Prostate gland (tissue), 2 donors: ENCODE measurements around the gene FRZB. TPM values are rescaled to one million over a fixed set of nuclear protein-coding genes. Genes with fewer than 3 reads are reported as not detected.

Source experiments
- DNase-seq: peaks from one replicate; pipeline ENCODE4 v3.0.0-alpha.2; 2019; ENCODE audit warnings: low spot score
- H3K27ac ChIP-seq, 2 donors: fragments of 200-600 bp; sonication (generic); 2 replicates each; pipeline ENCODE4 v1.5.1; 2017 to 2019
- H3K27me3 ChIP-seq: fragments of 200-600 bp; sonication (generic); replicated peaks from 2 replicates; pipeline ENCODE4 v1.5.1; 2019; ENCODE audit not compliant: insufficient read depth
- H3K36me3 ChIP-seq, 2 donors: fragments of 200-600 bp; sonication (generic); 1 replicate in 1 of 2; 2 replicates in 1 of 2; pipeline versions ENCODE4 v1.5.1 to v1.8.1; 2017 to 2019
- H3K4me1 ChIP-seq: fragments of 200-600 bp; sonication (generic); replicated peaks from 2 replicates; pipeline ENCODE4 v1.5.1; 2019
- H3K4me3 ChIP-seq, 2 donors: fragments of 200-600 bp; sonication (generic); 2 replicates each; pipeline ENCODE4 v1.5.1; 2017 to 2019
- H3K9me3 ChIP-seq: fragments of 200-600 bp; sonication (generic); 2 replicates; pipeline ENCODE4 v1.5.1; 2017
- POLR2A ChIP-seq: fragments of 450-650 bp; IDR thresholded peaks from one replicate; pipeline ENCODE4 v1.6.1; 2016; ENCODE audit warnings: antibody characterized with exemption, mild to moderate bottlenecking
- POLR2AphosphoS5 ChIP-seq: sonication (generic); formaldehyde crosslinking; IDR thresholded peaks from one replicate; pipeline ENCODE4 v1.6.1; 2017; ENCODE audit warnings: antibody characterized with exemption
- WGBS: methylation state at CpG from one replicate; pipeline ENCODE4 v1.1.5; 2018; 5-methylcytosine and 5-hydroxymethylcytosine counted together
- intact Hi-C: fragments of 100-400 bp; cut with DNase I; formaldehyde crosslinking; loops from one replicate; pipeline ENCODE4 v1.14.2; 2022
- total RNA-seq, 2 donors: library from RNA; depleted of rRNA; stranded (reverse); fragments of >200 nt; gene quantifications; one replicate each; pipeline ENCODE4 v1.1.0, GENCODE V29; 2016
- TF ChIP-seq, protein P1 (sequence below), 4 experiments: fragments of 200-600 bp in 2 of 4; fragments of 450-650 bp in 2 of 4; sonication (generic) in 2 of 4; IDR thresholded peaks; 1 replicate in 3 of 4; 2 replicates in 1 of 4; pipeline ENCODE4 v1.5.1; 2016 to 2019; ENCODE audit warnings: antibody characterized with exemption in 4 of 4, mild to moderate bottlenecking in 2 of 4, moderate library complexity in 2 of 4

The FRZB gene
- total RNA-seq, 2 donors from 2014 or later, result 0.91 to 7.6 TPM

- H3K27me3 ChIP-seq, result no peaks in the 10 kb centered on the region
- no peak overlapping the region for H3K4me3 ChIP-seq
- H3K4me1 ChIP-seq, result no peaks in the 10 kb centered on the region
- intact Hi-C loops, result no loop called here
- no peaks in the 10 kb centered on the region for H3K36me3 ChIP-seq
- 37% methylated on average over 1 of the region's 1 CpG for WGBS
- DNase-seq, result no peak
- no peak for TF ChIP-seq POLR2AphosphoS5
- TF ChIP-seq, protein P1, sequence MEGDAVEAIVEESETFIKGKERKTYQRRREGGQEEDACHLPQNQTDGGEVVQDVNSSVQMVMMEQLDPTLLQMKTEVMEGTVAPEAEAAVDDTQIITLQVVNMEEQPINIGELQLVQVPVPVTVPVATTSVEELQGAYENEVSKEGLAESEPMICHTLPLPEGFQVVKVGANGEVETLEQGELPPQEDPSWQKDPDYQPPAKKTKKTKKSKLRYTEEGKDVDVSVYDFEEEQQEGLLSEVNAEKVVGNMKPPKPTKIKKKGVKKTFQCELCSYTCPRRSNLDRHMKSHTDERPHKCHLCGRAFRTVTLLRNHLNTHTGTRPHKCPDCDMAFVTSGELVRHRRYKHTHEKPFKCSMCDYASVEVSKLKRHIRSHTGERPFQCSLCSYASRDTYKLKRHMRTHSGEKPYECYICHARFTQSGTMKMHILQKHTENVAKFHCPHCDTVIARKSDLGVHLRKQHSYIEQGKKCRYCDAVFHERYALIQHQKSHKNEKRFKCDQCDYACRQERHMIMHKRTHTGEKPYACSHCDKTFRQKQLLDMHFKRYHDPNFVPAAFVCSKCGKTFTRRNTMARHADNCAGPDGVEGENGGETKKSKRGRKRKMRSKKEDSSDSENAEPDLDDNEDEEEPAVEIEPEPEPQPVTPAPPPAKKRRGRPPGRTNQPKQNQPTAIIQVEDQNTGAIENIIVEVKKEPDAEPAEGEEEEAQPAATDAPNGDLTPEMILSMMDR (IDR thresholded peaks at IDR 0.05), result no peak
- TF ChIP-seq POLR2A, result no peak
- no peaks in the 10 kb centered on the region for H3K9me3 ChIP-seq
- H3K27ac ChIP-seq, result no peak overlapping the region
Observed at GRCh38 chr2:182826064-182826463, 40.4 kb downstream of the FRZB start.

GRCh38 chr2:182824767-182825158 lies 41.7 kb downstream of the FRZB start:
- Histone ChIP-seq H3K4me1 (no peaks in the 10 kb centered on the region), H3K9me3 (no peaks in the 10 kb centered on the region), H3K36me3 (no peaks in the 10 kb centered on the region), H3K4me3 (no peak overlapping the region), H3K27ac (no peak overlapping the region), H3K27me3 (no peaks in the 10 kb centered on the region)
- WGBS, result 49% methylated on average over 6 of the region's 6 CpGs
- DNase-seq, result no peak
- TF ChIP-seq, protein P1 (IDR thresholded peaks at IDR 0.05), result no peak
- TF ChIP-seq POLR2A (no peak), POLR2AphosphoS5 (no peak)
- intact Hi-C loops, result no loop called here

DNA sequence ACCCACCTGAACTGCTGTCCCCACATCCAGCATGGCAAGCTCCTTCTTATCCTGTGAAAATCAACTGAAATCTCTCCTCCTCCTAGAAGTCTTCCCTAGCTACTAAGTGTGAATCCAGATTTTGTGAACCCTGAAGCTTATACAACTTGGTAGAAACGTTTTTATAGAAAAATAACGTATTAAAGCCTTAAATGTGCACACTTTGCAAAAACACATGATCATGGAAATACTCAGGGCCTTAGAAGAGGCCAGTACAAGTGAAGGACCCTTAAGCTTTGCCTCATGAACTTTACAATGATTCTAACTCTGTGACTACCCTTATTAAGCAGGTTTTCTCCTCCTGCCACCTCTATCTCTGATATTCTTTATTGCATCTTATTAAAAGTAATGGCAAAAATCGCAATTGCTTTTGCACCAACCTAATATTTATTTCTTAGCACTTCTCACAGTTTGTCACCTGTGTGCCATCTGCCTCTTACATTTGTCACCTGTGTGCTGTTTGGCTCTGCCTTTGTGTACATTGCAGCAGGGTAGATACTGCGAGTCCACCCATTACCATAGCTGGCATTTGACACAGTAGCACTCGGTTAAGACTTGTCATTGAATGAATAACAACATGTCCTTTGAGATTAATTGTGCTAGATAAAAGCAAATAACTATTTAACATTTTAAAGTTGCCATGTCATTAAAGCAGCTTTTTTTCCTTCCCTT lies 42.2 kb downstream of the FRZB start:
- Histone ChIP-seq H3K9me3 (no peaks in the 10 kb centered on the region), H3K4me1 (no peaks in the 10 kb centered on the region), H3K4me3 (no peak overlapping the region), H3K27ac (no peak overlapping the region), H3K27me3 (no peaks in the 10 kb centered on the region), H3K36me3 (no peaks in the 10 kb centered on the region)
- no peak for TF ChIP-seq POLR2A
- TF ChIP-seq, protein P1 (IDR thresholded peaks at IDR 0.05), result no peak
- TF ChIP-seq POLR2AphosphoS5, result no peak
- no peak for DNase-seq
- 59% methylated on average over 5 of the region's 5 CpGs for WGBS
- intact Hi-C loops, result no loop called here

DNA sequence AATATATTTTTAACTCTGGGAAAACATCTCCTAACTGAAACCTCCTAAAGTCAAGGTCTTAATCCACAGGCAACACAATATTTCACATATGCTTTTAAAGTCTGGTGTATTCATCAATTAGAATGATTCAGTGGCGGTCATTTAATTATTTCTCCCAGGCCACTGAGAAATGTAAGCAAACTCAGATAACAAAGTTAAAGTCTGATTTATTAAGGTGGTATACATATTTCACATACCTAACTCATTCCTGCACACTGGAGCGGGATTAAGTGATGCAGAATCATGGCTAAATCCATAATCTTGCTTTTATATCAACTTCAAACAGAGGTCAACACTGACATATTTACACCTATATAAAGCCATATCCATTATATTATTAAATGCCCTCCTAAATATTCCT lies 43.7 kb downstream of the FRZB start:
- 95% methylated on average over 2 of the region's 2 CpGs for WGBS
- Histone ChIP-seq H3K27ac (no peak overlapping the region), H3K9me3 (no peaks in the 10 kb centered on the region), H3K36me3 (no peaks in the 10 kb centered on the region), H3K4me1 (no peaks in the 10 kb centered on the region), H3K4me3 (no peak overlapping the region), H3K27me3 (no peaks in the 10 kb centered on the region)
- DNase-seq, result no peak
- TF ChIP-seq, protein P1 (IDR thresholded peaks at IDR 0.05), result no peak
- TF ChIP-seq POLR2AphosphoS5 (no peak), POLR2A (no peak)
- intact Hi-C loops, result no loop called here

GRCh38 chr2:182821182-182821581 lies 45.3 kb downstream of the FRZB start:
- no peaks in the 10 kb centered on the region for H3K4me1 ChIP-seq
- 64% methylated on average over 2 of the region's 2 CpGs for WGBS
- H3K27ac ChIP-seq, result no peak overlapping the region
- intact Hi-C loops, result no loop called here
- H3K27me3 ChIP-seq, result no peaks in the 10 kb centered on the region
- DNase-seq, result no peak
- no peaks in the 10 kb centered on the region for H3K9me3 ChIP-seq
- H3K36me3 ChIP-seq, result no peaks in the 10 kb centered on the region
- no peak overlapping the region for H3K4me3 ChIP-seq
- TF ChIP-seq, protein P1 (IDR thresholded peaks at IDR 0.05), result no peak
- TF ChIP-seq POLR2AphosphoS5 (no peak), POLR2A (no peak)
